Epithelial cell of proximal tubule (primary cell): Measurements from ENCODE around the gene BMPER. TPM values are rescaled to one million over a fixed set of nuclear protein-coding genes. Genes with fewer than 3 reads are reported as not detected.

Experiments
- DNase-seq: peaks from one replicate; pipeline ENCODE4 v3.0.0-alpha.2; 2011; ENCODE audit warnings: low read depth
- H3K4me3 ChIP-seq: 2 replicates; pipeline ENCODE4 v1.5.1; 2011; ENCODE audit warnings: low read depth, mild to moderate bottlenecking, low read length
- total RNA-seq: library from RNA; depleted of rRNA; stranded (reverse); fragments of >200 nt; gene quantifications from 2 replicates; pipeline ENCODE4 v1.2.3, GENCODE V29; 2015
- TF ChIP-seq, protein P1 (sequence below): conservative IDR thresholded peaks from 2 replicates; pipeline ENCODE4 v1.5.1; 2012; ENCODE audit warnings: low read depth, mild to moderate bottlenecking, low read length

The BMPER gene
- total RNA-seq, 1 donor from 2014 or later = 0.29 TPM

DNA sequence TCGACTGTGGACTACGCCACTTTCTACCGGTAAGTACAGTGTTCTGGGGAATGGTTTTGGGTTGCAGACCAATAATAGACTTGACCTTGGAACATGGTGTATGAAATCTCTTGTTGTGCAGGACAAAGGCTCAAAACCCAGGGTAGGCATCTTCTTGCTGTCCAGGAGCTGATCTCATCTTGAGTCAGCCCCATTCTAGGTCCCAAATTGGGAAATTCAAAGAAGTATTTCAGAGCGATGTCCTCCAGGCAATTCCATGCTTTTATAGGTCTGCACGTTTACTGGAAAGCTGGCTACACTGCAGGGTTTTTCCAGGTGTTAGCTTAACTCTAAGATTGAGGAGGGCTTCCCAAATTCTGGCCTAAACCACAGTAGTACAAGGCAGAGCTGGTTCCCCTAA, 180.7 kb downstream of the BMPER start:
- no peak for DNase-seq
- no peak overlapping the region for H3K4me3 ChIP-seq
- TF ChIP-seq, protein P1, sequence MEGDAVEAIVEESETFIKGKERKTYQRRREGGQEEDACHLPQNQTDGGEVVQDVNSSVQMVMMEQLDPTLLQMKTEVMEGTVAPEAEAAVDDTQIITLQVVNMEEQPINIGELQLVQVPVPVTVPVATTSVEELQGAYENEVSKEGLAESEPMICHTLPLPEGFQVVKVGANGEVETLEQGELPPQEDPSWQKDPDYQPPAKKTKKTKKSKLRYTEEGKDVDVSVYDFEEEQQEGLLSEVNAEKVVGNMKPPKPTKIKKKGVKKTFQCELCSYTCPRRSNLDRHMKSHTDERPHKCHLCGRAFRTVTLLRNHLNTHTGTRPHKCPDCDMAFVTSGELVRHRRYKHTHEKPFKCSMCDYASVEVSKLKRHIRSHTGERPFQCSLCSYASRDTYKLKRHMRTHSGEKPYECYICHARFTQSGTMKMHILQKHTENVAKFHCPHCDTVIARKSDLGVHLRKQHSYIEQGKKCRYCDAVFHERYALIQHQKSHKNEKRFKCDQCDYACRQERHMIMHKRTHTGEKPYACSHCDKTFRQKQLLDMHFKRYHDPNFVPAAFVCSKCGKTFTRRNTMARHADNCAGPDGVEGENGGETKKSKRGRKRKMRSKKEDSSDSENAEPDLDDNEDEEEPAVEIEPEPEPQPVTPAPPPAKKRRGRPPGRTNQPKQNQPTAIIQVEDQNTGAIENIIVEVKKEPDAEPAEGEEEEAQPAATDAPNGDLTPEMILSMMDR = no peak

DNA sequence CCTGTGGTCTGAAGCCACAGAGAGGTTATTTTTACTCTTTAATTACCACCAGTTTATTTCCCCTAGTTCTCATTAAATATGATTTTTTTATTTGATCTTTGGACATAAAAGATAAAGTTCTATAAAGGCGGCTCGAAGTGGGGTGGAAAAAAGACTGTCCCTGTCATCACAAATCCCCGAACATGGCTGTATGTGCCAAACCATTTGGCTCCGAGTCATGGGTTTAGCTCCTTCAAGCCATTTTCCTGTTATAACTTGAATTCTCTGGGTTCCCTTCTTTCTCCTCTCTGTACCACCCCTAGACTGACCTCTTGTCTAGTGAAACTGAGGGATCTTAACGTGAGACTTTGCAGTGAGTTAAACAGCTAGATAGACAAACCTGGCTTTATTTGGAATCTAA, 181.6 kb downstream of the BMPER start:
- H3K4me3 ChIP-seq = no peak overlapping the region
- no peak for DNase-seq
- TF ChIP-seq, protein P1 = no peak

DNA sequence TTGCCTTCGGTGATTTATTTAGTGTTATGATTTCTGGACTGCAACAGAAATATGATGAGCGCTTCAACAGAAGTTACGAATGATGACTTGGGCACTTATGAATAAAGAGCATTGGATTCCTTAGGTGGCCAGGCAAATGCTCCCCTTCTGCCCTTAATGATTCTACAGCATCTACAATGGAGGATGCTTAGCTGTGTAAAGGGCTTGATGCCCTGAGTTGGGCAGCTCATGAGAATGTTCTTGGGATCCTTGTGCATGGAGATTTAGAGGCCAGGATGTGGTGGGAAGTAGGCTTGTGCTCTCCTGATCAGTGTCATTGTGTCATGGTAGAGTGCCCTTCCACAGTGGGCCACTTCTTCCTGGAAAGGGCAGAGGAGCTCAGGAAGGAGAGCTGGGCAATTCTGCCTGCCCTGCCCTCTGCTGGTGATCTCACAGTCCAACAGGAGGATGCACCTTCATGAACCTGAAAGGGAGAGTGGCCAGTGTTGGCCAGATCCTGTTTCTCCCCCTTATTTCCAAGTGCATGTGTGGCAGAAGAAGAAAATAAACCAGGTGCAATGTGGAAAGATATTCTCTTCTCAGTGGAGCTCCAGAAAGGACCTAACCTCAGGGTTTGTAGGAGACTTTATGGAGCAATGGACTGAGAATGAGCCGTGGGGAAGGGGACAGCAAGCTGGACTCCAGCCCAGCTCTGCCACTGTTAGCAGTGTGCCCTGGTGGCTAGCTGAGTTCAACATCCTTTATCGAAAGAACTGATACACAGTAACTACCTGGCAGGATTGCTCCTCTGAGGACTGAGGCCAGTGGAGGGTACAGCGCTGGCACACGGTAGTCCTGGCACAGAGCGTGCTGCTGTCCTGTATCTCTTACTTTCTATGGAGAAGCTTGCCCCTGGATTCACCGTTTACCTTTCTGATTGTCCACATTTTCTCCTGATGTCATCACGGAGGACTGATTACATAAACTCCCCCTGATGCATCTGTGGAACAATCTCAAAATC, 182.9 kb downstream of the BMPER start:
- TF ChIP-seq, protein P1 = peak; percentile 87
- no peak overlapping the region for H3K4me3 ChIP-seq
- DNase-seq = no peak

DNA sequence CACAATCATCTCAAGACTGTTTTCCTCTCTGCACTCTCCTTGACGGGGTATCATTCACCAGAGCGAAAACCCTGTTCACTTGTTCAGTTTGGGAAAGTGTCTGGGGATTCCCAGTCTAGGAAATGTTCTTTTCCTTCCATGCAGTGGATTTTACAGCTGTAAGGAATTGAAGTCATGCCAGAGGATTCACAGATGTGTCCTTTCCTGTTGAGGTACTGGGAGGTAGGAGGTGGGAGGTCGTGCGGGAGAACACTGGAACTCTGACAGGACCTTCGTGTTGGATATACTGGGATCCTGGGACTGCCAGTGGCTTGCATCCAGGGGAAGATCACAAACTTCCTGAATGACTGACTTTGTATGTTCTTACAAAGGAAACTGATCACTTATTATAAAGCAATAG, 185.5 kb downstream of the BMPER start:
- no peak for DNase-seq
- H3K4me3 ChIP-seq = no peak overlapping the region
- TF ChIP-seq, protein P1 = no peak

DNA sequence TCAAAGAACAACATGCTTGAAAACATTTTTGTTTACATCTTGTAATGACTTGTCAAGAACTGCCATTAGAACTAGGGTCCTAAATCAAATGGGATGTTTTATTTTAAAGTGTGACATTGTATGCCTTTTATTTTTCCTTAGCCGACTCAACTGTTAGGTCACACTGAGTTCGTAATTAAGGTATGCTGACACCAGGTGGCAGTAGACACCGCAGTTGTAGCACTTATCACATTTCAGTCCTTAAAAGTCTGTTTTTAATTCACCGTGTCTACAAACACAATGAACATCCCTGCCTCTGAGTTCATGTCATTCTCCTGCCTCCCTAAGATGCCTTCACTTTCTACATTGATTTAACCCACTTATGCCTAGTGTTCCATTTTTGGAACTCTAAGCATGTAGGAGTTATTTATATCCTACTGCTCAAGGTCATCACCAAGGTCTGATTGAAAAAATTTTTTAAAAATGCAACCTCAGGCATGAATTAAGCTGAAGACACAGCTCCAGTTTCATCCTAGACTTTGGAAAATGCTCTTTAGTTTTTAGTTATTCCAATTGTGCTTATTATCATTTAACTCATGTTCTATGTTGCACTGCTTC, 186.1 kb downstream of the BMPER start:
- H3K4me3 ChIP-seq = no peak overlapping the region
- TF ChIP-seq, protein P1 = peak; percentile 77
- no peak for DNase-seq

DNA sequence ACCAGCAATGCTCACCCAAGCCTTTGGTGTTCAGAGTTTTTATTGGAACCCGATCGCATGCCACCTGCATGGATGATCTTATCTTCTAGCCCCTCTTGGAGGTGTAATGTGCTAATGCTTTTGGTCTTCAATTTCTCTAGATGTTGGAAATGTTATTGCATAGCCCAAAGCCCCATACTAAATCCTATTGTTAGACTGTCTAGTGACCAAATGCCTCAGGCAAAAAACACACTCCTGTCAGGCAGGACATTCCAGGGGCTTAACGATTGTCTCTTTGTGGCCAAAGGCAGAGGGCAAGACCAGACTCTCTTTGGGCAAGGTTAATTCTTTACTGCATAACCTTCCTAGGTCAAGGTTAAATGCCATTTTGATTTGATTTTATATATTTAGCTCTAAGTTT, 187.9 kb downstream of the BMPER start:
- TF ChIP-seq, protein P1 = no peak
- H3K4me3 ChIP-seq = no peak overlapping the region
- no peak for DNase-seq
